ENCODE results near the gene SKAP1.

DNA sequence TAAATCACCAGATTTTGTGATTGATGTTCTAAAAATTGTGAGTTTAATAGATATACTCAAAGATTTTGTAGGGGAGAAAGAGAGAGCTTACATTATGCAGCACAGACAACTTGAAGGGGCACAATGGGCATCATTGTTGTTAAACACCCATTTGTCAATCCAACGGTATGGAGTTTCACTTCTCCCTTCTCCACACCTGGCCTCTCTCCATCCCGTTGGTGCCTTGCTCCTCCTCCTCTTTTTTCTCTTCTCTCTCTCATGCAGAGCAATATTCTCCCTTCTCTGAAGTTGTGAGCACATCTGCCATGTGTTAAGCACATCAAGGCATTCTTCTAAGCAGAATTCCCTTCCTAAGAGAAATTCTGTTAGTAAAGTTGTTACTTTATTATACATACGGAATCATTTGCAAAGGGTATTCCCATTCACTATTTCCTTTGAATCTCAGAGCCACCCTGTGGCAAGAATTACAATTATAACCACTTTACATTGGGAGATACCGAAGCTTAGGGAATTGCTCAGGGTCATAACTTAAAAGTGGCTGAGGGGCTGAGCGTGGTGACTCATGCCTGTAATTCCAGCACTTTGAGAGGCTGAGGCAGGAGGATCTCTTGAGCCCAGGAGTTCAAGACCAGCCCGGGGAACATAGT lies 40.5 kb upstream of the SKAP1 start:
- TF ChIP-seq, protein P1, sequence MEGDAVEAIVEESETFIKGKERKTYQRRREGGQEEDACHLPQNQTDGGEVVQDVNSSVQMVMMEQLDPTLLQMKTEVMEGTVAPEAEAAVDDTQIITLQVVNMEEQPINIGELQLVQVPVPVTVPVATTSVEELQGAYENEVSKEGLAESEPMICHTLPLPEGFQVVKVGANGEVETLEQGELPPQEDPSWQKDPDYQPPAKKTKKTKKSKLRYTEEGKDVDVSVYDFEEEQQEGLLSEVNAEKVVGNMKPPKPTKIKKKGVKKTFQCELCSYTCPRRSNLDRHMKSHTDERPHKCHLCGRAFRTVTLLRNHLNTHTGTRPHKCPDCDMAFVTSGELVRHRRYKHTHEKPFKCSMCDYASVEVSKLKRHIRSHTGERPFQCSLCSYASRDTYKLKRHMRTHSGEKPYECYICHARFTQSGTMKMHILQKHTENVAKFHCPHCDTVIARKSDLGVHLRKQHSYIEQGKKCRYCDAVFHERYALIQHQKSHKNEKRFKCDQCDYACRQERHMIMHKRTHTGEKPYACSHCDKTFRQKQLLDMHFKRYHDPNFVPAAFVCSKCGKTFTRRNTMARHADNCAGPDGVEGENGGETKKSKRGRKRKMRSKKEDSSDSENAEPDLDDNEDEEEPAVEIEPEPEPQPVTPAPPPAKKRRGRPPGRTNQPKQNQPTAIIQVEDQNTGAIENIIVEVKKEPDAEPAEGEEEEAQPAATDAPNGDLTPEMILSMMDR (IDR thresholded peaks at IDR 0.05): peak; percentile 48
- TF ChIP-seq TCF12 (IDR thresholded peaks at IDR 0.05): no peak
- TF ChIP-seq SIN3A (IDR thresholded peaks at IDR 0.05; ENCODE audit: borderline replicate concordance, low read depth, low read length): no peak
- 0 out of 2 replicates have a peak, but pooled peaks have one; percentile 5 for TF ChIP-seq SMC3 (IDR thresholded peaks at IDR 0.05; ENCODE audit: low read depth, low read length)
- TF ChIP-seq, protein P2, sequence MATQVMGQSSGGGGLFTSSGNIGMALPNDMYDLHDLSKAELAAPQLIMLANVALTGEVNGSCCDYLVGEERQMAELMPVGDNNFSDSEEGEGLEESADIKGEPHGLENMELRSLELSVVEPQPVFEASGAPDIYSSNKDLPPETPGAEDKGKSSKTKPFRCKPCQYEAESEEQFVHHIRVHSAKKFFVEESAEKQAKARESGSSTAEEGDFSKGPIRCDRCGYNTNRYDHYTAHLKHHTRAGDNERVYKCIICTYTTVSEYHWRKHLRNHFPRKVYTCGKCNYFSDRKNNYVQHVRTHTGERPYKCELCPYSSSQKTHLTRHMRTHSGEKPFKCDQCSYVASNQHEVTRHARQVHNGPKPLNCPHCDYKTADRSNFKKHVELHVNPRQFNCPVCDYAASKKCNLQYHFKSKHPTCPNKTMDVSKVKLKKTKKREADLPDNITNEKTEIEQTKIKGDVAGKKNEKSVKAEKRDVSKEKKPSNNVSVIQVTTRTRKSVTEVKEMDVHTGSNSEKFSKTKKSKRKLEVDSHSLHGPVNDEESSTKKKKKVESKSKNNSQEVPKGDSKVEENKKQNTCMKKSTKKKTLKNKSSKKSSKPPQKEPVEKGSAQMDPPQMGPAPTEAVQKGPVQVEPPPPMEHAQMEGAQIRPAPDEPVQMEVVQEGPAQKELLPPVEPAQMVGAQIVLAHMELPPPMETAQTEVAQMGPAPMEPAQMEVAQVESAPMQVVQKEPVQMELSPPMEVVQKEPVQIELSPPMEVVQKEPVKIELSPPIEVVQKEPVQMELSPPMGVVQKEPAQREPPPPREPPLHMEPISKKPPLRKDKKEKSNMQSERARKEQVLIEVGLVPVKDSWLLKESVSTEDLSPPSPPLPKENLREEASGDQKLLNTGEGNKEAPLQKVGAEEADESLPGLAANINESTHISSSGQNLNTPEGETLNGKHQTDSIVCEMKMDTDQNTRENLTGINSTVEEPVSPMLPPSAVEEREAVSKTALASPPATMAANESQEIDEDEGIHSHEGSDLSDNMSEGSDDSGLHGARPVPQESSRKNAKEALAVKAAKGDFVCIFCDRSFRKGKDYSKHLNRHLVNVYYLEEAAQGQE (IDR thresholded peaks at IDR 0.05; ENCODE audit: low read depth, low read length): no peak
- TF ChIP-seq, protein P3, sequence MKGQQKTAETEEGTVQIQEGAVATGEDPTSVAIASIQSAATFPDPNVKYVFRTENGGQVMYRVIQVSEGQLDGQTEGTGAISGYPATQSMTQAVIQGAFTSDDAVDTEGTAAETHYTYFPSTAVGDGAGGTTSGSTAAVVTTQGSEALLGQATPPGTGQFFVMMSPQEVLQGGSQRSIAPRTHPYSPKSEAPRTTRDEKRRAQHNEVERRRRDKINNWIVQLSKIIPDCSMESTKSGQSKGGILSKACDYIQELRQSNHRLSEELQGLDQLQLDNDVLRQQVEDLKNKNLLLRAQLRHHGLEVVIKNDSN (IDR thresholded peaks at IDR 0.05; ENCODE audit: borderline replicate concordance, low read depth): no peak
- peak; percentile 42; the same call in 1 of the 2 replicates for TF ChIP-seq FOSL2 (IDR thresholded peaks at IDR 0.05; ENCODE audit: borderline replicate concordance, low read depth)
- TF ChIP-seq TAF1 (IDR thresholded peaks at IDR 0.05; ENCODE audit: borderline replicate concordance, low read depth, low read length): no peak
- TF ChIP-seq MXI1 (IDR thresholded peaks at IDR 0.05; ENCODE audit: low read depth, low read length): no peak
- TF ChIP-seq POLR2AphosphoS5 (IDR thresholded peaks at IDR 0.05; ENCODE audit: low read depth, low read length): no peak
- TF ChIP-seq EP300 (IDR thresholded peaks at IDR 0.05; ENCODE audit: borderline replicate concordance in 1 of 2, low read depth in 1 of 2, low read length in 1 of 2): no peak

All from SK-N-SH (cell line).